C4-2B (cell line): ENCODE data around the gene OR2B2.
A peak's percentile ranks its signal among the peaks of the same experiment; 100 is the strongest.

Source experiments
- H3K27ac ChIP-seq: fragments of 450-650 bp; 2 replicates; pipeline ENCODE4 v1.5.1; 2017
- ZFX ChIP-seq: fragments of 450-650 bp; IDR thresholded peaks from 2 replicates; pipeline ENCODE4 v1.6.1; 2017
- TF ChIP-seq, protein P1 (sequence below): fragments of 450-650 bp; conservative IDR thresholded peaks from 2 replicates; pipeline ENCODE4 v1.5.1; 2017; ENCODE audit warnings: mild to moderate bottlenecking

Gene OR2B2

GRCh38 chr6:27896398-27896796 is 15.8 kb downstream of the OR2B2 start:
- no peak for TF ChIP-seq ZFX
- TF ChIP-seq, protein P1, sequence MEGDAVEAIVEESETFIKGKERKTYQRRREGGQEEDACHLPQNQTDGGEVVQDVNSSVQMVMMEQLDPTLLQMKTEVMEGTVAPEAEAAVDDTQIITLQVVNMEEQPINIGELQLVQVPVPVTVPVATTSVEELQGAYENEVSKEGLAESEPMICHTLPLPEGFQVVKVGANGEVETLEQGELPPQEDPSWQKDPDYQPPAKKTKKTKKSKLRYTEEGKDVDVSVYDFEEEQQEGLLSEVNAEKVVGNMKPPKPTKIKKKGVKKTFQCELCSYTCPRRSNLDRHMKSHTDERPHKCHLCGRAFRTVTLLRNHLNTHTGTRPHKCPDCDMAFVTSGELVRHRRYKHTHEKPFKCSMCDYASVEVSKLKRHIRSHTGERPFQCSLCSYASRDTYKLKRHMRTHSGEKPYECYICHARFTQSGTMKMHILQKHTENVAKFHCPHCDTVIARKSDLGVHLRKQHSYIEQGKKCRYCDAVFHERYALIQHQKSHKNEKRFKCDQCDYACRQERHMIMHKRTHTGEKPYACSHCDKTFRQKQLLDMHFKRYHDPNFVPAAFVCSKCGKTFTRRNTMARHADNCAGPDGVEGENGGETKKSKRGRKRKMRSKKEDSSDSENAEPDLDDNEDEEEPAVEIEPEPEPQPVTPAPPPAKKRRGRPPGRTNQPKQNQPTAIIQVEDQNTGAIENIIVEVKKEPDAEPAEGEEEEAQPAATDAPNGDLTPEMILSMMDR: no peak
- H3K27ac ChIP-seq: peak overlapping the region; percentile 99

DNA sequence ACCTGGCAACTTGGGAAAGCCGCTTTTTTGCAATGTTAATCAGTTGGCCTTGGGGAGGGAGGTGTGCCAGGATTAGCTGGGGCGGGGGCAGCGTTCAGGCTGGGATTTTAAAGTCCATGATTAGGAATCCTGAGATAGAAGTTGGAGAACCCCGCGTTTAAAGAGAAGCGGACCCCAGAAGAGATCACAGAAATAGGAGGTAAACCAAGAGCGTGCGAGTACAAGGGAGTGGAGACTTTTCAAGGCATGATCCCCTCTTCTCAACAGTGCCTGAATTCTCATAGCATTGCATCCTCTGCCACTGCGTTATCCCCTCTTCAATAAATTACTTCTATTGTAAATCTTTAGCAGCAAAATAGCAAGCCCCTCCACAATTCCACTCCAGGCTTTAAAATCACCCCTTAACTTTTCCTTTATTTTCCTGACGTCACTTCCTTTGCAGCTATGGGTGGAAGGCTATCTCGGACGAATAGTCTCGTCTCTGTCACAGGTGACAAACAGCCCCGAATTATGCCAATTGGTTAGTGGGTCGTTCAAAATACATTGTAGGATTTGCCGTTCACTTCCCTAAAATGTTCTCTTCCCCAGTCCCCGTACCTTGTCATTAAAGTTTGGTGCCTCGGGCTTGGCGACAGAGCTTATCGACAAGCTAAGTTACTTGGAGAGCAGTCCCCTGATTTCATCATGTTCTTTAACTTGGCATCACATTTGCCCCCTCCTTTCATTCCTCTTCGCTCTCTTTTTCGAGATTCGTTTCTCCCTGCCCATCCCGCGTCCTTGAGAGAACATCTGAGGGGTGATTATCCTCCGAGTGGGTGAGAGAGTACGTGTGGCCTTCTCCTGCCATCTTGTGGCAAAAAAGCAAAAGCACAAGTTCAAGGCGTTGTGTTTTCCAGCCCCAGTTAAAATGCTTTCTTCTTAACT is 17.1 kb downstream of the OR2B2 start:
- TF ChIP-seq, protein P1: peak; percentile 89
- no peak for TF ChIP-seq ZFX
- peak overlapping the region; percentile 99 for H3K27ac ChIP-seq

- peak overlapping the region; percentile 99 for H3K27ac ChIP-seq
- no peak for TF ChIP-seq ZFX
- TF ChIP-seq, protein P1: no peak
These were observed 18.1 kb downstream of the OR2B2 start for GRCh38 chr6:27893836-27894807.

- H3K27ac ChIP-seq: peak overlapping the region; percentile 99
- TF ChIP-seq ZFX: no peak
- TF ChIP-seq, protein P1: no peak
These were observed 18.9 kb downstream of the OR2B2 start for GRCh38 chr6:27893059-27893835.

DNA sequence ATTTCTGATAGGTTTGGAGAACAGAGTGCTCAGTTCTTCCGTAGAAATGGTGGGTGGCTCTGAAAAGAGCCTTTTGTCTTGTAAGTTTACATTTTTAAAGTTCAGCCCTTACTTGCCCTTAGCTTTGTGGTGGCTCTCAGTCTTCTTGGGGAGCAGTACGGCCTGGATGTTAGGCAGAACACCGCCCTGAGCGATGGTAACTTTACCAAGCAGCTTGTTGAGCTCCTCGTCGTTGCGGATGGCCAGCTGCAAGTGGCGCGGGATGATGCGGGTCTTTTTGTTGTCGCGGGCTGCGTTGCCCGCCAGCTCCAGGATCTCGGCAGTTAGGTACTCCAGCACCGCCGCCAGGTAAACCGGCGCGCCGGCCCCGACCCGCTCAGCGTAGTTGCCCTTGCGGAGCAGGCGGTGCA is 19.5 kb downstream of the OR2B2 start:
- 0 out of 2 replicates have a peak, but pooled peaks have one; percentile 26 for TF ChIP-seq ZFX
- TF ChIP-seq, protein P1: no peak
- peak overlapping the region; percentile 99 for H3K27ac ChIP-seq

GRCh38 chr6:27891320-27891875 is 20.8 kb downstream of the OR2B2 start:
- no peak for TF ChIP-seq ZFX
- TF ChIP-seq, protein P1: no peak
- peak overlapping the region; percentile 99 for H3K27ac ChIP-seq
